NB4 (cell line): ENCODE data around the gene ATRN.

Experiments used
- DNase-seq: peaks from one replicate; pipeline ENCODE4 v3.0.0; 2010; ENCODE audit warnings: low read depth
- H3K4me3 ChIP-seq: one replicate; pipeline ENCODE4 v1.5.1; 2011; ENCODE audit warnings: mild to moderate bottlenecking, low read depth, low read length, moderate library complexity
- CTCF ChIP-seq: IDR thresholded peaks from one replicate; pipeline ENCODE4 v1.5.1; 2012; ENCODE audit warnings: low read depth, low read length
- MAX ChIP-seq: IDR thresholded peaks from 2 replicates; pipeline ENCODE4 v1.6.1; 2011; ENCODE audit warnings: low read depth, low read length
- MYC ChIP-seq: IDR thresholded peaks from 2 replicates; pipeline ENCODE4 v1.6.1; 2011; ENCODE audit warnings: low read depth, low read length
- POLR2A ChIP-seq: IDR thresholded peaks from 2 replicates; pipeline ENCODE4 v1.6.1; 2011; ENCODE audit warnings: mild to moderate bottlenecking; ENCODE audit not compliant: insufficient read length; ENCODE audit errors: extremely low read depth

Gene ATRN

GRCh38 chr20:3658019-3658715 lies 187.3 kb downstream of the ATRN start:
- no peak for TF ChIP-seq MAX
- TF ChIP-seq CTCF: no peak
- TF ChIP-seq MYC: no peak
- TF ChIP-seq POLR2A: no peak
- no peak for DNase-seq

GRCh38 chr20:3658716-3659491 lies 188.1 kb downstream of the ATRN start:
- TF ChIP-seq MAX: no peak
- no peak for TF ChIP-seq CTCF
- TF ChIP-seq MYC: no peak
- TF ChIP-seq POLR2A: no peak
- DNase-seq: peak; percentile 34
- no peak overlapping the region for H3K4me3 ChIP-seq

More at GRCh38 chr20:3658019-3658715, 187.3 kb downstream of the ATRN start:
- H3K4me3 ChIP-seq: no peak overlapping the region

GRCh38 chr20:3659492-3660261 lies 188.9 kb downstream of the ATRN start:
- no peak for TF ChIP-seq MYC
- TF ChIP-seq POLR2A: no peak
- TF ChIP-seq MAX: no peak
- no peak for TF ChIP-seq CTCF
- no peak for DNase-seq
- no peak overlapping the region for H3K4me3 ChIP-seq

GRCh38 chr20:3660262-3661059 lies 189.6 kb downstream of the ATRN start:
- TF ChIP-seq POLR2A (no peak), MAX (no peak), MYC (no peak), CTCF (no peak)
- no peak for DNase-seq
- no peak overlapping the region for H3K4me3 ChIP-seq

GRCh38 chr20:3661060-3661813 lies 190.4 kb downstream of the ATRN start:
- H3K4me3 ChIP-seq: no peak overlapping the region
- no peak for DNase-seq
- TF ChIP-seq POLR2A: no peak
- TF ChIP-seq MAX: no peak
- no peak for TF ChIP-seq CTCF
- TF ChIP-seq MYC: no peak
